ENCODE measurements around the gene LRRC59.
A peak's percentile ranks its signal among the peaks of the same experiment; 100 is the strongest.
"Not testable (repeated sequence)": the region's sequence is repeated elsewhere in the genome, so short reads cannot be mapped to it uniquely, and the experiment has no call there.

LRRC59 gene

DNA sequence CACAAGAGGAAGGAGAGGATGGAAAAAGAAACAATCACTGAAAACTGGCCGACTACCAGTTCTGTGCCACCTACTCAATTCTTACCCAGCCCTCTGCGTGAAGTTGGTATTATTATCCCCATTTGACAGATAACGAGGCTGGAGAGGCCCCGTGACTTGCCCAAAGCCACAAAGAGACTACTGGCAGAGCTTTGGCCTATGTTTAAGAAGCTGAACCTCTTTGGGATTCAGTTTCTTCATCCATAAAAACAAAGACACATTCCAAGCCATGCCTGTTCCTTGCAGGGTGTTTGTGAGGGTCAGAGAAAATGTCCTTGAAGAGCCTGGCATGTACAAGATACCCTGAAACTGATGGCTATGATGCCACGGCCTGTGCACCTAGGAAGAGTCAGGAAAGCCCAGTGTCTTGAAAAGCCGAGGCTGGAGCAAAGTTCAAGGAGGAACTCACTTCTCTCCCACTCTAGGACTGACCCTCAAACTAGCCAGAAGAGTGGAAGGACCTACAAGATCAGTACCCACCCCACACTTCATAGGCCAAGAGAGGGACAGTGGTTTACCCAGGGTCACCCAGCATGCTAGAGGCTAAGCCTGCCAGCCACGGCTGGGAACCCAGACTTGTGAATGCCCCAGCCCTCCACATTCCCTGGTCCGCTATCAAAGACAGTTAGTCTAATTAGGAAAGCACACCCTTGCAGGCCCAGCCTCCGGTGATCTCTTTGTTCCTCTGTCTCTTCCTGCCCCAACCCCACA lies 27.1 kb upstream of the LRRC59 start:
- no peak for DNase-seq

DNA sequence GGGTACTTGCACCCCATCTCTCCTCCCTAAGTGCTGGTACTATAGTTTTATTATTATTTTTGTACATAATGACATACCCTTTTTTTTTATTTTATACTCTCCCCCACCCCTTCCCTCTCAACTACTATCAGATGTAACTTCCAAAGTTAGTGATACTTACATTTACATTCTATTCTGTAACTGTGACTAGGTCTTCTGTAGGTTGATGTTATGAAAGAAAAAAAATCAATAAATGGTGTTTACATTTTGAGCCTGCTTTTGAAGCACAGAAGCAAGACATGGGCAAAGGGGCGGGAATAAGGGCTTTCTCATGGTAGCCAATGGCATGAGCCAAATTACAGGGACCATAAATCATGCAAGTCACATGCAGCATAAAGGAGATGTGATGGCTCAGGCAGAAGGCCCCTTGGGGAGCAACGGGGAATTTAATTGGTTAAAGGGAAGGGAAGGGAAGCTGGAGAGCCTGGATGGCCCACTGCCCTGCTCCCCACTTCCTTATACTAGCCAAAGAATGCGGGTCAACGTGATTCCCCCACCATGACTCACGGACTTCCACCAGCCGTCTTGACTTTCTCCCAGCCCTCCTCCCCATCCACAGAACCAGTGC lies 26.3 kb upstream of the LRRC59 start:
- DNase-seq: peak; percentile 16

GRCh38 chr17:50422738-50423137 lies 25.4 kb upstream of the LRRC59 start:
- DNase-seq: no peak

DNA sequence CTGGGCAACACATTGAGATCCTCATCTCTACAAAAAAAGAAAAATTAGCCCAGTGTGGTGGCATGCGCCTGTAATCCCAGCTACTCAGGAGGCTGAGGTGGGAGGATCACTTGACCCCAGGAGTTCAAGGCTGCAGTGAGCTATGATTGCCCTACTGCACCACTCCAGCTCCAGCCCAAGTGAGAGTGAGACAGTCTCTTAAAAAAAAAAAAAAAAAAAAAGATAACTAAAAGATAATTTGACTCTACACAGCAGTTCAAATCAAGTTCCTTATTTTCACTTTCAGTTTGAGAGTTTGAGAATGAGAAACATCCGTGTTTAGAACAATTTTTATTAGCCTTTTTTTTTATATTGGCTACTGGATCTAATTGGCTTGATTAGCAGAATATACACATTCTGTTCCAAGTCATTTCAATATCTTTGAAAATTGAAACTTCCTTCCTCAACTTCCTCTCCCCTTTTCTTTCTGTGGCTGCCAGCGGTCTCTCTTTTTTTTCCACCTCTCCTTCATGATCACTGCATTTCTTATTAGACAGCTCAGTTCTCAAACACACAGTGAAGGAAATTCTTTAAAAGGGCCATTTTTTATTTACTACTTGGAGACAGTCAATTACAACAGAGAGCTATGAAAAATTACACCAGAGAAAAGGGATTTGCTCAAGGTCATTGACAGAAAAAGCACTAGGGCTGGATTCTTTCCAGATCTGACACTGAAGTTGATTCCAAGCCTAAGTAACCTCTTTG lies 24.2 kb upstream of the LRRC59 start:
- DNase-seq: no peak

- DNase-seq: no peak
These were observed 23.2 kb upstream of the LRRC59 start for GRCh38 chr17:50420419-50421112.

GRCh38 chr17:50419577-50419976 lies 22.3 kb upstream of the LRRC59 start:
- DNase-seq: not testable (repeated sequence)

GRCh38 chr17:50414808-50415207 lies 17.5 kb upstream of the LRRC59 start:
- DNase-seq: no peak

GRCh38 chr17:50412188-50412732 lies 14.9 kb upstream of the LRRC59 start:
- no peak for DNase-seq

DNA sequence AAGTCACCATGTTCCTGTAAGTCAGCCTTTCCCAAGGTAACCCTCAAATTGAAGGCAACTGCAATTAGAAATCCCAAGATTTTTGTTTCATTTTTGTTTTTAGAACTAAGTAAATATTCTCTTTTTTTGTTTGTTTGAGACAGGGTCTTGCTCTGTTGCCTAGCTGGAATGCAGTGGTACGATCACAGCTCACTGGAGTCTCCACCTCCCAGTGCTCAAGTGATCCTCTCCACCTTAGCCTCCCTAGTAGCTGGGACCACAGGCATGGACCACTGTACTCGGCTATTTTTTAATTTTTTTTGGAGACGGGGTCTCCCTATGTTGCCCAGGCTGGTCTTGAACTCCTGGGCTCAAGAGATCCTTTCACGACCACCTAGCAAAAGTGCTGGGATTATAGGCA lies 10.6 kb upstream of the LRRC59 start:
- no peak for DNase-seq

GRCh38 chr17:50406578-50406977 lies 9.3 kb upstream of the LRRC59 start:
- DNase-seq: no peak

GRCh38 chr17:50405351-50405750 lies 8.0 kb upstream of the LRRC59 start:
- not testable (repeated sequence) for DNase-seq

DNA sequence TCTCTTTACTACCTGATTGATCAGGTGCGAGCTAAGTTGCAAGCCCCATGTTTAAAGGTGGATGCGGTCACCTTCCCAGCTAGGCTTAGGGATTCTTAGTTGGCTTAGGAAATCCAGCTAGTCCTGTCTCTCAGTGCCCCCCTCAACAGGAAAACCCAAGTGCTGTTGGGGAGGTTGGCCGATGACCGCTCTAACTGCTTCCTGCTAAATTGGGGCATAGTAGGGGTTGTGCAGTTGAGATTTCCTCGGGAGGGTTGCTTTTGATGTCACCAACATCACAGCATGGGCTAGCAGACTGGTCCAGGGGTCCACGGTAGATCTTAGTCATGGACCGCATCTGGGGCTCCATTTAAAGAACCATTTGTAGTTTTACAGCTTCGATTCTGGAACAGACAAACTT lies 2.3 kb upstream of the LRRC59 start:
- not testable (repeated sequence) for DNase-seq

- DNase-seq: not testable (repeated sequence)
These were observed 1.3 kb upstream of the LRRC59 start for GRCh38 chr17:50398672-50399071.

- DNase-seq: peak; percentile 43
These were observed 579 bp upstream of the LRRC59 start for GRCh38 chr17:50397919-50398285.

- peak; percentile 46 for DNase-seq
These were observed 837 bp downstream of the LRRC59 start for GRCh38 chr17:50396261-50397110.

- DNase-seq: no peak
These were observed 2.6 kb downstream of the LRRC59 start for GRCh38 chr17:50394711-50395110.

DNA sequence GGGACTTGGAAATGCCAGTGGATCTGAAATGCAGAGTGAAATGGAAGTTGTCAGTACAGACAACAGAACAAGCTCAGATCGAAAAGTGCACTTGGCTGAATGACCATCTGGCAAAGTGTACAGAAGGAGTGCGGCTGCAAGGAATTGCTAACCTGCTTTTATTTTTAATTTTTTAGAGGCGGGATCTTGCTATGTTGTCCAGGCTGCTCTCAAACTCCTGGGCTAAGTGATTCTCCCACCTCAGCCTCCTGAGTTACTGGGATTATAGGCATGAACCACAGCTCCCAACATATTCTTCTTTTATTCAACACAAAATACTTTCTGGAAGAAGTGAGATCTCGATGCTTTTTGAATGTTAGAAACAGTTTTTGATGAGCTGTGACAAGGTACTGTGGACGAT lies 3.6 kb downstream of the LRRC59 start:
- DNase-seq: no peak

- DNase-seq: no peak
These were observed 4.7 kb downstream of the LRRC59 start for GRCh38 chr17:50392621-50393020.

DNA sequence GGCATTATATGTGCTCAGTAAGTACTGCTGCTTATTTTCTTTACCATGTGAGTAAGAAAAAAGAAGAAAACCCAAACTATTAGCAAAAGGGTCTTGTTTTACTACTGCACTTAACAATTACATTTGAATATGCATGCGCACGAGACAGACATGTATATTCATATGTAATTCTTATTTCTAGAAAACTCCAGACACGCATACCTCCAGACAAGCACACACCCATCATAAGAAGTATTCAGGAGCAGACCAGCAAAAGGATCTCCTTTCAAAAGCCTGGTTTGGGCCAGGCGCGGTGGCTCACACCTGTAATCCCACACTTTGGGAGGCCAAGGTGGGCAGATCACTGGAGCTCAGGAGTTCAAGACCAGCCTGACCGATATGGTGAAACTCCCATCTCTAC lies 7.8 kb downstream of the LRRC59 start:
- no peak for DNase-seq

DNA sequence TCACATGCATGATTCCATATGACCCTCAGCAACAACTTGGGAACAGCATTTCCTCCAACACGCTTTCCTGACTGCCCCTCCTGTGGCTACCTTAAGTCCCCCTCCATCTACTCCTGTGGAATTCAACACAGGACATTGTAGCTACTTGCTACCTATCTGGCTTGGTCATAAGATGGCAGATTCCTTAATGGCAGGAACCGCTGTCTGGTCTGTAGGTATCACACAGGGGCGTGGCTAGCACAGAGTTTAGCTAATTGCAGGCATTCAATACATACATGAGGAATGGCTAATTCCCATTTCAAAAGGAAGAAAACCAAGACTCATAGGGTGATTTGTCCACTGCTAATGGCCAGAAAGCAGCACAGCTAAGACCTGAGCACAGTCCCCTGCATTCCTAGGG lies 8.6 kb downstream of the LRRC59 start:
- no peak for DNase-seq

- no peak for DNase-seq
These were observed 10.8 kb downstream of the LRRC59 start for GRCh38 chr17:50386510-50386909.

- DNase-seq: no peak
These were observed 14.4 kb downstream of the LRRC59 start for GRCh38 chr17:50382931-50383330.

All from NCI-H82 (cell line).